Esophagus muscularis mucosa (tissue), 3 donors: ENCODE measurements around the gene KRTAP12-3.

ENCODE experiments used
- CTCF ChIP-seq, 3 experiments: fragments of 200-600 bp in 2 of 3; fragments of 450-650 bp in 1 of 3; sonication (generic) in 2 of 3; IDR thresholded peaks; one replicate each; pipeline ENCODE4 v1.5.1; 2017 to 2019; ENCODE audit warnings: antibody characterized with exemption in 3 of 3, mild to moderate bottlenecking in 2 of 3, moderate library complexity in 1 of 3
- EP300 ChIP-seq: sonication (generic); formaldehyde crosslinking; IDR thresholded peaks from one replicate; pipeline ENCODE4 v1.6.1; 2017; ENCODE audit warnings: antibody characterized with exemption

GRCh38 chr21:44615911-44616590 is 41.7 kb upstream of the KRTAP12-3 start:
- TF ChIP-seq CTCF (IDR thresholded peaks at IDR 0.05) (no peak), EP300 (no peak)
